B cell (primary cell): ENCODE data around the gene GPR75.

Source experiments
- EZH2 ChIP-seq: IDR thresholded peaks from 2 replicates; pipeline ENCODE4 v1.6.1; 2012; ENCODE audit warnings: borderline replicate concordance, low read depth, mild to moderate bottlenecking, moderate library complexity, low read length; ENCODE audit not compliant: insufficient read depth, poor library complexity, severe bottlenecking
- TF ChIP-seq, protein P1 (sequence below): fragments of 200-600 bp; IDR thresholded peaks from one replicate; pipeline ENCODE4 v1.8.0; 2022; ENCODE audit warnings: antibody characterized with exemption, mild to moderate bottlenecking

DNA sequence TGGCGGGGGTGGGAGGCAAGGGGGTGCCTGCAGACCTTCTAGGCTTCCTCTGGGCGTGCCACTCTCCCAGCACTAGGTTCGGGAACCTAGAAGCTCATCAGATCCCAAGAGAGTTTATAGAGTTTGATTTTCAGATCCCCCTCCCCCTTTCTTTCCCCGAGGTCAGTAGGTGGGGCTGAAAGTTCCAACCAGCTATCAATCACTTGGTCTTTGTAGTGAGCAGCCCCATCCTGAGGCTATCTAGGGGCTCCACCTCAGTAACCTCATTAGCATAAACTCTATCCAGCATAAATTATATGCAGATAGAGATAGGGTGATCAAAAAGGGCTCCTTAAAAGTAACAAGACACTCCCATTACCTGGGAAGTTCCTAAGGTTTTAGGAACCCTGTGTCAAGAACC lies 40.1 kb downstream of the GPR75 start:
- TF ChIP-seq, protein P1, sequence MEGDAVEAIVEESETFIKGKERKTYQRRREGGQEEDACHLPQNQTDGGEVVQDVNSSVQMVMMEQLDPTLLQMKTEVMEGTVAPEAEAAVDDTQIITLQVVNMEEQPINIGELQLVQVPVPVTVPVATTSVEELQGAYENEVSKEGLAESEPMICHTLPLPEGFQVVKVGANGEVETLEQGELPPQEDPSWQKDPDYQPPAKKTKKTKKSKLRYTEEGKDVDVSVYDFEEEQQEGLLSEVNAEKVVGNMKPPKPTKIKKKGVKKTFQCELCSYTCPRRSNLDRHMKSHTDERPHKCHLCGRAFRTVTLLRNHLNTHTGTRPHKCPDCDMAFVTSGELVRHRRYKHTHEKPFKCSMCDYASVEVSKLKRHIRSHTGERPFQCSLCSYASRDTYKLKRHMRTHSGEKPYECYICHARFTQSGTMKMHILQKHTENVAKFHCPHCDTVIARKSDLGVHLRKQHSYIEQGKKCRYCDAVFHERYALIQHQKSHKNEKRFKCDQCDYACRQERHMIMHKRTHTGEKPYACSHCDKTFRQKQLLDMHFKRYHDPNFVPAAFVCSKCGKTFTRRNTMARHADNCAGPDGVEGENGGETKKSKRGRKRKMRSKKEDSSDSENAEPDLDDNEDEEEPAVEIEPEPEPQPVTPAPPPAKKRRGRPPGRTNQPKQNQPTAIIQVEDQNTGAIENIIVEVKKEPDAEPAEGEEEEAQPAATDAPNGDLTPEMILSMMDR: no peak
- no peak for TF ChIP-seq EZH2
